Neuronal stem cell (in vitro differentiated cells): ENCODE measurements around the gene TRIM8. TPM values are rescaled to one million over a fixed set of nuclear protein-coding genes. Genes with fewer than 3 reads are reported as not detected.

Experiments
- DNase-seq: peaks from one replicate; pipeline ENCODE4 v3.0.0-alpha.2; 2013; ENCODE audit warnings: low spot score
- H2AFZ ChIP-seq: one replicate; pipeline ENCODE4 v1.6.1; 2013; ENCODE audit warnings: mild to moderate bottlenecking, low read length, inconsistent platforms
- H2AK5ac ChIP-seq: 2 replicates; pipeline ENCODE4 v1.6.1; 2013; ENCODE audit warnings: low read depth, mild to moderate bottlenecking, inconsistent platforms, low read length, moderate library complexity, mixed read lengths
- H2BK120ac ChIP-seq: 2 replicates; pipeline ENCODE4 v1.6.1; 2013; ENCODE audit warnings: low read depth, mild to moderate bottlenecking, inconsistent platforms, low read length, moderate library complexity, mixed read lengths
- H2BK12ac ChIP-seq: one replicate; pipeline ENCODE4 v1.6.1; 2013; ENCODE audit warnings: low read length, inconsistent platforms
- H2BK15ac ChIP-seq: 2 replicates; pipeline ENCODE4 v1.6.1; 2013; ENCODE audit warnings: mild to moderate bottlenecking, low read length, inconsistent platforms, mixed read lengths
- H2BK5ac ChIP-seq: one replicate; pipeline ENCODE4 v1.6.1; 2013; ENCODE audit warnings: inconsistent platforms, mild to moderate bottlenecking, low read length, moderate library complexity
- H3K14ac ChIP-seq: one replicate; pipeline ENCODE4 v1.6.1; 2013; ENCODE audit warnings: low read length, inconsistent platforms
- H3K18ac ChIP-seq: 2 replicates; pipeline ENCODE4 v1.6.1; 2013; ENCODE audit warnings: low read length, inconsistent platforms
- H3K23ac ChIP-seq: 2 replicates; pipeline ENCODE4 v1.6.1; 2013; ENCODE audit warnings: low read depth, mild to moderate bottlenecking, mixed read lengths, low read length, inconsistent platforms; ENCODE audit not compliant: poor library complexity
- H3K27ac ChIP-seq: replicated peaks from 3 replicates; pipeline ENCODE4 v1.5.1; 2013; ENCODE audit warnings: low read length, inconsistent platforms
- H3K27me3 ChIP-seq, 3 experiments: 2 replicates each; pipeline ENCODE4 v1.6.1; 2013; ENCODE audit warnings: low read length in 3 of 3, mild to moderate bottlenecking in 2 of 3, inconsistent platforms in 1 of 3, low read depth in 1 of 3, mixed read lengths in 1 of 3, moderate library complexity in 1 of 3; ENCODE audit not compliant: control insufficient read depth in 3 of 3, insufficient read depth in 3 of 3
- H3K36me3 ChIP-seq, 2 donors: replicated peaks in 1 of 2; 2 replicates each; pipeline ENCODE4 v1.6.1; 2013; ENCODE audit warnings: low read length in 2 of 2; ENCODE audit not compliant: control insufficient read depth in 2 of 2, insufficient read depth in 2 of 2
- H3K4ac ChIP-seq: 2 replicates; pipeline ENCODE4 v1.6.1; 2013; ENCODE audit warnings: inconsistent platforms, mild to moderate bottlenecking, low read length, moderate library complexity
- H3K4me1 ChIP-seq, 2 donors: 1 replicate in 1 of 2; 2 replicates in 1 of 2; pipeline ENCODE4 v1.6.1; 2013; ENCODE audit warnings: low read length in 2 of 2, low read depth in 1 of 2; ENCODE audit not compliant: control insufficient read depth in 2 of 2, insufficient read depth in 1 of 2
- H3K4me2 ChIP-seq: one replicate; pipeline ENCODE4 v1.6.1; 2013; ENCODE audit warnings: mild to moderate bottlenecking, low read length, inconsistent platforms; ENCODE audit not compliant: insufficient read depth, poor library complexity, severe bottlenecking
- H3K4me3 ChIP-seq, 2 donors: 2 replicates each; pipeline ENCODE4 v1.5.1; 2013; ENCODE audit warnings: low read length in 2 of 2, mild to moderate bottlenecking in 2 of 2, inconsistent platforms in 1 of 2, moderate library complexity in 1 of 2
- H3K79me1 ChIP-seq: one replicate; pipeline ENCODE4 v1.6.1; 2013; ENCODE audit warnings: low read depth, mild to moderate bottlenecking, inconsistent platforms, low read length, moderate library complexity
- H3K9ac ChIP-seq: one replicate; pipeline ENCODE4 v1.6.1; 2013; ENCODE audit warnings: mild to moderate bottlenecking, low read depth, low read length, inconsistent platforms; ENCODE audit not compliant: poor library complexity
- H3K9me3 ChIP-seq, 2 donors: replicated peaks in 1 of 2; 2 replicates each; pipeline versions ENCODE3 to v1.6.1; 2013; ENCODE audit warnings: low read length in 2 of 2, mild to moderate bottlenecking in 2 of 2, inconsistent platforms in 1 of 2, low read depth in 1 of 2, mixed read lengths in 1 of 2, moderate library complexity in 1 of 2; ENCODE audit not compliant: control insufficient read depth in 2 of 2, insufficient read depth in 1 of 2
- H4K8ac ChIP-seq: one replicate; pipeline ENCODE4 v1.6.1; 2013; ENCODE audit warnings: low read depth, mild to moderate bottlenecking, inconsistent platforms, low read length, moderate library complexity
- H4K91ac ChIP-seq: one replicate; pipeline ENCODE4 v1.6.1; 2013; ENCODE audit warnings: low read length, low read depth, mild to moderate bottlenecking, inconsistent platforms; ENCODE audit not compliant: poor library complexity
- WGBS, 2 donors: extraction: QIAGEN DNeasy Blood & Tissue Kit; methylation state at CpG; one replicate each; pipeline ENCODE4 v1.1.7; 2013; ENCODE audit warnings: missing lambda C conversion rate in 2 of 2, mixed read lengths in 1 of 2; ENCODE audit not compliant: insufficient read length in 2 of 2, insufficient replicate concordance in 1 of 2; ENCODE audit errors: extremely low coverage in 2 of 2; 5-methylcytosine and 5-hydroxymethylcytosine counted together
- polyA plus RNA-seq, 2 experiments: library from polyadenylated mRNA; stranded (reverse); fragments of 200-250 nt; gene quantifications; one replicate each; pipeline ENCODE4 v1.2.3, GENCODE V29; 2013

Gene TRIM8, protein sequence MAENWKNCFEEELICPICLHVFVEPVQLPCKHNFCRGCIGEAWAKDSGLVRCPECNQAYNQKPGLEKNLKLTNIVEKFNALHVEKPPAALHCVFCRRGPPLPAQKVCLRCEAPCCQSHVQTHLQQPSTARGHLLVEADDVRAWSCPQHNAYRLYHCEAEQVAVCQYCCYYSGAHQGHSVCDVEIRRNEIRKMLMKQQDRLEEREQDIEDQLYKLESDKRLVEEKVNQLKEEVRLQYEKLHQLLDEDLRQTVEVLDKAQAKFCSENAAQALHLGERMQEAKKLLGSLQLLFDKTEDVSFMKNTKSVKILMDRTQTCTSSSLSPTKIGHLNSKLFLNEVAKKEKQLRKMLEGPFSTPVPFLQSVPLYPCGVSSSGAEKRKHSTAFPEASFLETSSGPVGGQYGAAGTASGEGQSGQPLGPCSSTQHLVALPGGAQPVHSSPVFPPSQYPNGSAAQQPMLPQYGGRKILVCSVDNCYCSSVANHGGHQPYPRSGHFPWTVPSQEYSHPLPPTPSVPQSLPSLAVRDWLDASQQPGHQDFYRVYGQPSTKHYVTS
- polyA plus RNA-seq (2013, experiment 1 of 2): 33.0 TPM
- 34.2 TPM for polyA plus RNA-seq (2013, experiment 2 of 2)

DNA sequence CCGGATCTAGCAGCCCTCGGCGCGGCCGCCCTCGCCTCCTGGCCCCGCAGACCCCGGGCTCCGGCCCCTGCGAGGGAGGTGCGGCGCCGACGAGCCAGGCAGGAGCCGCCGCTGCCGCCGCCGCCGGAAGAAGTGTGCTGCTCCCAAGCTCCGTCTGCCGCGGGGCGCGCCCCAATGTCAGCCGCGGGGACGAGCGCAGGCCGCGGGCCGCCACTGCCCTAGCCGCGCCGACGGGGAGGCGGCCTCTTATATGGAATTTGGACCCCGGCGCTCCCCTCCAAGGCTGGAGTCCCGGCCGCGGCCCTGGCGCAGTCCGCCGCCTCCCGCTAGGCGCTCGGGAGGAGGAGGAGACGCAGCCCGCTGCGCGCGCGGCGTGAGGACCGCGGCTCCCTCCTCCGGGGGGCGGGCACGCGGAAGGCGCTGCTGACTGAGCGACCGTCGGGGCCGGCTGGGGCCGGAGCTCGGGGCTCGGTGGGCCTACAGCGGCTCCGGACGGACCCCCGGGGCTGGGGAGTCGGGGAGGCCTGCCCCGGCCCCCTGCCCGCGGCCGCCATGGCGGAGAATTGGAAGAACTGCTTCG is at the start of gene TRIM8:
TRIM8 (plus strand) TSS at position 414 of the 580 bp plus-strand sequence; CDS start at position 553, 139 bp downstream.
- peaks cover 22% of the 10 kb centered on the region for H3K79me1 ChIP-seq

GRCh38 chr10:102595293-102595692 is 49.0 kb upstream of the TRIM8 start:
- H3K27ac ChIP-seq: no peak overlapping the region
- peaks cover 0 to 7% of the 10 kb centered on the region in 2 donors for H3K4me1 ChIP-seq
- no peak overlapping the region for H3K4ac ChIP-seq
- no peak overlapping the region for H2AFZ ChIP-seq
- no peak overlapping the region for H2BK5ac ChIP-seq
- no peak overlapping the region for H3K4me2 ChIP-seq
- H3K27me3 ChIP-seq: no peaks in the 10 kb centered on the region
- H3K36me3 ChIP-seq: peaks cover 18 to 45% of the 10 kb centered on the region in 2 donors
- H3K23ac ChIP-seq: no peak overlapping the region
- no peak overlapping the region for H2AK5ac ChIP-seq
- H3K79me1 ChIP-seq: peaks cover 2% of the 10 kb centered on the region
- H3K9me3 ChIP-seq: no peaks in the 10 kb centered on the region
- no peak overlapping the region for H3K14ac ChIP-seq
- no peak overlapping the region for H4K8ac ChIP-seq
- no peak for DNase-seq
- H2BK120ac ChIP-seq: no peak overlapping the region
- no peak overlapping the region for H2BK12ac ChIP-seq
- WGBS, 2 donors: no CpG with 5 or more reads among the region's 2 CpGs
- H3K4me3 ChIP-seq: no peak overlapping the region
- H4K91ac ChIP-seq: no peak overlapping the region
- H3K18ac ChIP-seq: no peak overlapping the region
- no peak overlapping the region for H2BK15ac ChIP-seq
- no peak overlapping the region for H3K9ac ChIP-seq

More for the DNA sequence above, at the start of gene TRIM8:
- Histone ChIP-seq H3K27me3 (no peaks in the 10 kb centered on the region), H2BK15ac (peak within 1 kb of the TSS; percentile 96), H4K8ac (no peak within 1 kb of the TSS), H3K4me3 (peak within 1 kb of the TSS; percentile 90 to 93), H2BK12ac (peak within 1 kb of the TSS; percentile 75), H2BK120ac (peak within 1 kb of the TSS; percentile 95), H3K9ac (peak within 1 kb of the TSS; percentile 99), H3K9me3 (no peaks in the 10 kb centered on the region), H2BK5ac (peak within 1 kb of the TSS; percentile 85), H3K27ac (peak within 1 kb of the TSS; percentile 97), H2AFZ (peak within 1 kb of the TSS; percentile 67), H3K4me2 (peak within 1 kb of the TSS; percentile 98), H3K4ac (peak within 1 kb of the TSS; percentile 99), H3K18ac (peak within 1 kb of the TSS; percentile 100), H3K36me3 (peaks cover 2 to 26% of the 10 kb centered on the region in 2 donors), H3K14ac (peak within 1 kb of the TSS; percentile 99), H2AK5ac (peak within 1 kb of the TSS; percentile 99), H4K91ac (no peak within 1 kb of the TSS), H3K23ac (peak within 1 kb of the TSS; percentile 94), H3K4me1 (peaks cover 29 to 34% of the 10 kb centered on the region in 2 donors)
- DNase-seq: no peak
- no CpG with 5 or more reads among the region's 80 CpGs for WGBS, 2 donors

DNA sequence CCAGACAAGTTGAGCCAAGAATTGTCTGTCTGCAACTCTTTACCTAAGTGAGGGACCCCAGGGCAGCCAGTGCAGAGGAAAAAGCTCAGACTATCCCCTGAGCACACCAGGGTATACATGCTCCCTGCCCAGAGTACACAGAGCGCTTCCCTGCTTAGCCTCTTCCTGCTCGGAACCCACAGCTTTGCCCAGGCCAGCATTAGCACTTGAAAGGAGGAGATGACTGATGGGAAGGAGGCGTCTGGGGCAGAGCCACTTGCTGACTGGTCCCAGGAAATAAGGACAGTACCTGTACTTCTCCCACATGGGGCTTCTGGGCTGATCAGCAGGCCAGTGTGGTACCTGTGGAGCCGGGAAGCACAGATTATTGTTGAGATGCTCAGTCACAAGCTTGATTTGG is 48.4 kb upstream of the TRIM8 start:
- WGBS, 2 donors: no CpG with 5 or more reads among the region's 4 CpGs
- Histone ChIP-seq H2BK5ac (no peak overlapping the region), H2AFZ (no peak overlapping the region), H2AK5ac (no peak overlapping the region), H3K79me1 (peaks cover 2% of the 10 kb centered on the region), H2BK120ac (no peak overlapping the region), H3K4me2 (no peak overlapping the region), H3K36me3 (peaks cover 21 to 50% of the 10 kb centered on the region in 2 donors), H3K9me3 (no peaks in the 10 kb centered on the region), H3K4me1 (peaks cover 0 to 7% of the 10 kb centered on the region in 2 donors), H2BK15ac (no peak overlapping the region), H3K14ac (no peak overlapping the region), H2BK12ac (no peak overlapping the region), H3K4me3 (no peak overlapping the region), H3K23ac (no peak overlapping the region), H4K8ac (no peak overlapping the region), H3K27ac (no peak overlapping the region), H4K91ac (no peak overlapping the region), H3K18ac (no peak overlapping the region), H3K27me3 (no peaks in the 10 kb centered on the region), H3K9ac (peak overlapping the region; percentile 57), H3K4ac (no peak overlapping the region)
- DNase-seq: no peak

- Histone ChIP-seq H2AK5ac (no peak overlapping the region), H3K18ac (no peak overlapping the region), H3K27ac (no peak overlapping the region), H4K91ac (no peak overlapping the region), H3K4me2 (no peak overlapping the region), H3K14ac (no peak overlapping the region), H3K4me3 (peak overlapping the region in 1 of 2 donors; percentile 13), H3K4me1 (peaks cover 0 to 7% of the 10 kb centered on the region in 2 donors), H2BK5ac (no peak overlapping the region), H2BK120ac (no peak overlapping the region), H3K9ac (no peak overlapping the region), H3K4ac (no peak overlapping the region), H2AFZ (no peak overlapping the region), H3K27me3 (no peaks in the 10 kb centered on the region), H3K79me1 (peaks cover 2% of the 10 kb centered on the region), H3K23ac (no peak overlapping the region), H3K36me3 (peaks cover 25 to 56% of the 10 kb centered on the region in 2 donors), H4K8ac (no peak overlapping the region), H2BK12ac (no peak overlapping the region), H3K9me3 (no peaks in the 10 kb centered on the region), H2BK15ac (no peak overlapping the region)
- DNase-seq: peak; percentile 38
- WGBS, 2 donors: no CpG with 5 or more reads among the region's 3 CpGs
Measured at GRCh38 chr10:102596506-102596971, 47.7 kb upstream of the TRIM8 start.
